Stimulated activated memory B cell treated with anti-CD40 and anti-IgM and Interleukin-4, amounts not matched to agents 10 μg/mL and 1 μg/mL and 100 μg/mL, for 72 hours (primary cell): ENCODE measurements around the gene TRIM24.
"Not testable (repeated sequence)": the region's sequence is repeated elsewhere in the genome, so short reads cannot be mapped to it uniquely, and the experiment has no call there.

ENCODE experiments used
- ATAC-seq: fragments of 150-1000 bp; cut with Tn5 transposase; 2 replicates; pipeline ENCODE4 v1.10.0; 2021
- H3K27ac Mint-ChIP-seq: one replicate; pipeline ENCODE4 v1.8.0; 2022; ENCODE audit warnings: mild to moderate bottlenecking, mixed read lengths
- H3K27me3 Mint-ChIP-seq: one replicate; pipeline ENCODE4 v1.8.0; 2022; ENCODE audit warnings: mixed read lengths
- H3K36me3 Mint-ChIP-seq: one replicate; pipeline ENCODE4 v1.8.0; 2022; ENCODE audit warnings: mixed read lengths
- H3K4me1 Mint-ChIP-seq: one replicate; pipeline ENCODE4 v1.8.0; 2022; ENCODE audit warnings: mixed read lengths
- H3K4me3 Mint-ChIP-seq: one replicate; pipeline ENCODE4 v1.8.0; 2022; ENCODE audit warnings: mild to moderate bottlenecking, moderate library complexity, mixed read lengths
- H3K9me3 Mint-ChIP-seq: one replicate; pipeline ENCODE4 v1.8.0; 2022; ENCODE audit warnings: mixed read lengths

The TRIM24 gene

DNA sequence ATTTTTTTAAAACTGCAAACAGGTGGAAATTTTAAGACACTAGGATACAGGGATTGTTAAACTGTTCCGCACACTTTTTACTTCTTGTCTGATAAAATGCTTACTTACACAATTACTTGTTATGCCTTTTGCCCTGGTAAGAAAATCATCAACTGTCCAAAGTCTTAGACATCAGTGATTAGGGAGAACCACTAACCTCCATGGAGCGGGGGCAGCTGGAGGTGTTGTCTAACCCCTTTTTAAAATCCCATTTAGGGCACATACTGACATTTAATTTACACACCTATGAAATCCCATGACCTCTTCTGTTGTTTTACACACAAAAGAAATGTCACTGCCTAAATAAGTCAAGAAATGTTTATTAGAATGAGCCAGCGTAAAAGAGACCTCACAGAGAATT, 65.7 kb downstream of the TRIM24 start:
- Mint-ChIP-seq H3K27ac (no peak overlapping the region), H3K9me3 (peaks cover 13% of the 10 kb centered on the region), H3K36me3 (peaks cover 75% of the 10 kb centered on the region), H3K27me3 (no peaks in the 10 kb centered on the region), H3K4me3 (no peak overlapping the region), H3K4me1 (no peaks in the 10 kb centered on the region)
- ATAC-seq: no peak

DNA sequence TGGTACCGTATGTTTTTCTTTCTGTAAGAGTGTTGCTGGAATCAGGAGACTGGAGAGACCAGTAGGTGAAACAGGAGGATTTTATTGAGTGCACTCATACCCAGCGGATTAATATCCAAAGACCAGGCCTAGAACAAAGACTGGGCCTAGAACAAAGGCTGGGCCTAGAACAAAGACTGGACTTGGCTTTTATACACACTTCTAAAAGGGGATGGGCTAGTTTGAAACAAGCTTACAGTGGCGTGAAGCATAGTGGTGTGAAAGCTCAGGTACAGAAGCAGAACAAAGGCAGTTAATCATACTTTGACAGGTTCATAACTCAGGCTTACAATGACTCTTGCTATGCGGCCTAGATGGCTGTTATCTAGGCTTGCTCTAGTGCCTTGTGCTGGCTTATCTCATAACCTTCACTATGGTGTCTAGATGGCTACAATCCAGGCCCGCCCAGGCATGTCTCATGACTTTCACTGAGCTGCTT, 67.7 kb downstream of the TRIM24 start:
- no peak overlapping the region for H3K27ac Mint-ChIP-seq
- no peak overlapping the region for H3K4me3 Mint-ChIP-seq
- H3K4me1 Mint-ChIP-seq: no peaks in the 10 kb centered on the region
- H3K36me3 Mint-ChIP-seq: peaks cover 70% of the 10 kb centered on the region
- no peak for ATAC-seq
- H3K27me3 Mint-ChIP-seq: no peaks in the 10 kb centered on the region
- peaks cover 8% of the 10 kb centered on the region for H3K9me3 Mint-ChIP-seq

DNA sequence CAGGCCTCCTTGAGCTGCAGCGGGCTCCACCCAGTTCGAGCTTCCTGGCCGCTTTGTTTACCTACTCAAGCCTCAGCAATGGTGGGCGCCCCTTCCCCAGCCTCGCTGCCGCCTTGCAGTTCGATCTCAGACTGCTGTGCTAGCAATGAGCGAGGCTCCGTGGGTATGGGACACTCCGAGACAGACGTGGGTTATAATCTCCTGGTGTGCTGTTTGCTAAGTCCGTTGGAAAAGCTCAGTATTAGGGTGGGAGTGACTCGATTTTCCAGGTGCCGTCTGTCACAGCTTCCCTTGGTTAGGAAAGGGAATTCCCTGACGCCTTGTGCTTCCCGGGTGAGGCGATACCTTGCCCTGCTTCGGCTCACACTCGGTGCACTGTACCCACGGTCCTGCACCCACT, 76.8 kb downstream of the TRIM24 start:
- H3K36me3 Mint-ChIP-seq: peaks cover 90% of the 10 kb centered on the region
- not testable (repeated sequence) for H3K9me3 Mint-ChIP-seq, H3K4me3 Mint-ChIP-seq, H3K27ac Mint-ChIP-seq, ATAC-seq, H3K4me1 Mint-ChIP-seq, H3K27me3 Mint-ChIP-seq

DNA sequence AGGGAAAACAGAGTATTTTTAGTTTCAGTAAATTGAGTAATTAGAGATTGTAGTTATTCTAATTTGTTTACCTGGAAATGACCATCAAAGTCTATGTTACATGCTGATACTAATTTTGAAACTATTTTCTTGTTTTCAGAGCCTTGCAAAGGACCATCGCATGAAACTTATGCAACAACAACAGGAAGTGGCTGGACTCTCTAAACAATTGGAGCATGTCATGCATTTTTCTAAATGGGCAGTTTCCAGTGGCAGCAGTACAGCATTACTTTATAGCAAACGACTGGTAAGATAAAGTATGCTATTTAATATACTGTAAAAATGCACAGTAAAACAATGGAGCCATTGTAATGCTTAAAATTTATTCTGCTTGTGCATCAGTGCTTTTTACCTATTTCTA, 78.5 kb downstream of the TRIM24 start:
- no peak overlapping the region for H3K27ac Mint-ChIP-seq
- peaks cover 8% of the 10 kb centered on the region for H3K9me3 Mint-ChIP-seq
- H3K27me3 Mint-ChIP-seq: no peaks in the 10 kb centered on the region
- H3K4me1 Mint-ChIP-seq: no peaks in the 10 kb centered on the region
- H3K36me3 Mint-ChIP-seq: peaks cover 87% of the 10 kb centered on the region
- no peak overlapping the region for H3K4me3 Mint-ChIP-seq
- no peak for ATAC-seq

DNA sequence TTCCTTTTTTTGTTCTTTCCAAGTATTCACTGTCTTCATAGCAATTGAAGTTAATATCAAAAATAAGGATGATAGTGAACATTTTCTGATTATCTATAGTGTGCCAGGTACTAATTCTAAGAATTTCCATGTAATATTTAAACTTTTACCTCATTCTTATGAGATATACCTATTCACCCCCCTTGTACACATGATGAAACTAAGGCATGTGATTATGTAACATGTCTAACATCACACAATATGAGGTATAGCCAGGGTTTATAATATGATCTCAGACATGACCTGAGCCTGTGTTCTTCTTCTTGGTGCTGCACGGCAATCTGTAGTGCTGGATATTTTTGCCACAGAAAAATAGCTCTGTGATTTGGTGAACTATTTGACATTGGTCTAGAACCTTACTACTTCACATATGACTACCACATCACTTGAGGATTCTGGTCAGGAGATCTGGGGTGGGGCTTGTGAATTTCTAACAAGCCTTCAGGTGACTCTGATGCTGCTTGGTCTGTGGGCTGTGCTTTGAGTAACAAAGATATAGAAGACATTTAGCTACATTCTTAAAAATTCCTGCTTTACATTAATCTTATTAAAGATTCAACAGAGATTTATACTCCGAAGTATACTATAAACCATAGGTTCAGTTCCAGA, 79.1 kb downstream of the TRIM24 start:
- peaks cover 87% of the 10 kb centered on the region for H3K36me3 Mint-ChIP-seq
- no peak for ATAC-seq
- peaks cover 8% of the 10 kb centered on the region for H3K9me3 Mint-ChIP-seq
- no peaks in the 10 kb centered on the region for H3K4me1 Mint-ChIP-seq
- no peak overlapping the region for H3K4me3 Mint-ChIP-seq
- H3K27me3 Mint-ChIP-seq: no peaks in the 10 kb centered on the region
- H3K27ac Mint-ChIP-seq: no peak overlapping the region

DNA sequence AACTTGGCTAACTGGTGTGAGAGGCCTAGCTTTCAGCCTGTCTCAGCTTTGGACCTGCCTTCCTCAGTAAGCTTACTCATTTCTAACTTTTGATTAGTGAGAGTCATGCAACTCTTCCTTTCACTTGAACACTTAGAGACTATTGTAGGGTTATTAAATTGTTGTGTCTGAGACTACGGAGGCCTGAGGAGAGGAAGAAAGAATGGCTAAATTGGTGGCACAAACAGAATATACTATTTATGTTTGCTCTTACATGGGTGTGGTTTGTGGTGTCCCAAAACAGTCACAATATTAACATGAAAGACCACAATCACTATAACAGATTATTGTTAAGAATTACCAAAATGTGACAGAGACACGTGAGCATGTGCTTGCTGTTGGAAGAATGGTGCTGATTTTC, 82.1 kb downstream of the TRIM24 start:
- no peak for ATAC-seq

DNA sequence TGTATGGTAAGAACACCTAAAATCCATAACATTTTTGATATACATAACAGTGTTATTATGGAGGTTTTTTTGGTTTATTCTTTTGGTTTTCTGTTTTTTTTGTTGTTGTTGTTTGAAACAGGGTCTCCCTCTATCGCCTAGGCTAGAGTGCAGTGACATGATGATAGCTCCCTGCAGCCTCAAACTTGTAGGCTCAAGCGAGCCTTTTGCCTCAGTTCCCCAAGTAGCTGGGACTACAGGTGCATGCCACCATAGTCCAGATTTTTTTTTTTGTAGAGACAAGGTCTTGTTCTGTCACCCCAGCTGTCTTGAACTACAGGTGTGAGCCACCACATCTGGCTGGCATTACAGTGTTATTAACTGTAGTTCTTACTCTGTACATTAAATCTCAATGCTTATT, 83.7 kb downstream of the TRIM24 start:
- Mint-ChIP-seq H3K9me3 (peaks cover 15% of the 10 kb centered on the region), H3K4me1 (no peaks in the 10 kb centered on the region), H3K36me3 (peaks cover 86% of the 10 kb centered on the region), H3K27ac (no peak overlapping the region), H3K4me3 (no peak overlapping the region), H3K27me3 (no peaks in the 10 kb centered on the region)
- no peak for ATAC-seq

More for the DNA sequence above, 82.1 kb downstream of the TRIM24 start:
- Mint-ChIP-seq H3K9me3 (peaks cover 15% of the 10 kb centered on the region), H3K27ac (no peak overlapping the region), H3K4me3 (no peak overlapping the region), H3K36me3 (peaks cover 87% of the 10 kb centered on the region), H3K27me3 (no peaks in the 10 kb centered on the region), H3K4me1 (no peaks in the 10 kb centered on the region)

DNA sequence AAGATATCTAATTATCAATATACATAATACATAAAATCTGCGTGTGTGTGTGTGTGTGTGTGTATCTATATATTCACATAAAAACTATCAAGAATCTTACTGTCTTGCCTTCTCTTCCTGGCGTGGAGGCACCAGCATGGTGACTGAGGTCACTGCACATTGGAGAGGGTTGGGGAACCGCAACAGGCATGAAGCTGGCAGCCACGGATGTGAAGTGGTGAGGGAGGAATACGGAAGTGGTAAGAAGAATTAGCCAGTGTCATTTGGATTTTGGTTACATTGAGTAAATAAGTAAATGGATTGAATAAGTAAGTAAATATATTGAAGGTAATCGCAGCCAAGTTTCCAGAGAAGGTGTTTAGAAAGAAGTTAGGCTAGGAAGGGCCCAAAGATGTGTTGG, 85.1 kb downstream of the TRIM24 start:
- peaks cover 90% of the 10 kb centered on the region for H3K36me3 Mint-ChIP-seq
- no peak overlapping the region for H3K27ac Mint-ChIP-seq
- no peak overlapping the region for H3K4me3 Mint-ChIP-seq
- no peak for ATAC-seq
- peaks cover 22% of the 10 kb centered on the region for H3K9me3 Mint-ChIP-seq
- H3K4me1 Mint-ChIP-seq: no peaks in the 10 kb centered on the region
- H3K27me3 Mint-ChIP-seq: no peaks in the 10 kb centered on the region

DNA sequence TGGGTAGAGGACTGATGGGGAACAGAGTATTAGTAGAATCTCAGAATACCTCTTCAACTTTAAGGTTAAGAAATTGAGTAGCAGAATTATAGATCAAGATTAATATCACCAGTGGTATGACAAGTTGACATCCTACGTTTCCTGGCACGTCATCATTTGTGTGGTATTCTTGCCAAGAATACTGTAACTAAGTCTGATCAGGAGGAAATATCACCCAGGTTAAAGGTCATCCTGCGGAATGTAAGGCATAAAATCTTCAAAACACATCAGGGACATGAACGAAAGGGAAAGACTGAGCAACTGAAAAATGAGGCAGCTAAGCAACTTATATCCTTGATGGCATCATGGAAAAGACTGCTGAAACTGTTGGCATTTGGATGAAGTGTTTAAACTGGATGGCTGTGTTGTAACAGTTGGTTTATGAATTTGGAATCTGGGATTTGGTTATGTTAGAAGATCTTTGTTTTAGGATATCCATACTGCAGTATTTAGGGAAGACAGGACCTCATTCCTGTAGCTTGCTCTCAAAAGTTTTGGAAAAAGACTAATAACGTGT, 86.1 kb downstream of the TRIM24 start:
- ATAC-seq: no peak
- H3K4me1 Mint-ChIP-seq: no peaks in the 10 kb centered on the region
- peaks cover 89% of the 10 kb centered on the region for H3K36me3 Mint-ChIP-seq
- H3K27me3 Mint-ChIP-seq: no peaks in the 10 kb centered on the region
- H3K27ac Mint-ChIP-seq: no peak overlapping the region
- H3K9me3 Mint-ChIP-seq: peaks cover 25% of the 10 kb centered on the region
- H3K4me3 Mint-ChIP-seq: no peak overlapping the region

DNA sequence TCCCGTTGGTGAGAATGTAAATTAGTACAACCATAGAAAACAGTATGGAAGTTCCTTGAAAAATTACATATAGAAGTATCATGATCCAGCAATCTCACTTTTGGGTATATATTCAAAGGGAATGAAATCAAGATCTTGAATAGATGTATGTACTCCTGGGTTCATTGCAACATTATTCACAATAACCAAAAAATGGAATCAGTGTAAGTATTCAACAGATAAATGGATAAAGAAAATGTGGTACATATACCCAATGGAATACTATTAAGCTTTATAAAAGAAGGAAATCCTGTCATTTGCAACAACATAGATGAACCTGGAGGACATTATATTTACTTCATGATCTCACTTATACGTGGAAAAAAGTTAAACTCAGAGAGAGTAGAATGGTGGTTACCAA, 86.8 kb downstream of the TRIM24 start:
- peaks cover 25% of the 10 kb centered on the region for H3K9me3 Mint-ChIP-seq
- no peaks in the 10 kb centered on the region for H3K4me1 Mint-ChIP-seq
- no peaks in the 10 kb centered on the region for H3K27me3 Mint-ChIP-seq
- no peak for ATAC-seq
- no peak overlapping the region for H3K4me3 Mint-ChIP-seq
- no peak overlapping the region for H3K27ac Mint-ChIP-seq
- H3K36me3 Mint-ChIP-seq: peaks cover 88% of the 10 kb centered on the region

DNA sequence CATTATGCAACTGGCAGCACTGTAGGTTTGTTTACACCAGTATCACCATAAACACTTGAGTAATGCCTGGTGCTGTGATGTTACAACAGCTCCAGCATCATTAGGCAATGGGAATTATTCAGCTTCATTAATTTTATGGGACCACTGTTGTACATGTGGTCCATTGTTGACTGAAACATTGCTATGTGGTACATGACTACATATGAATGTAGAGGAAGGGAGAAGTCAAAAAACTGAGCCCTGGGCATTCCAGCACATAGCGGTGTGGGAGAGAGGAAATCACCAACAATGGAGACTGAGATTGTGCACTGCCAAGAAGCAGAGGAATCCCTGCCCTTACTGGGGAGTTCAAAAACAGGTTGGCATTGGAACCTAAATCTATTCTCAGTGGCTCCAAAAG, 89.0 kb downstream of the TRIM24 start:
- Mint-ChIP-seq H3K9me3 (peaks cover 25% of the 10 kb centered on the region), H3K36me3 (peaks cover 92% of the 10 kb centered on the region), H3K4me1 (no peaks in the 10 kb centered on the region), H3K27ac (no peak overlapping the region), H3K4me3 (no peak overlapping the region), H3K27me3 (no peaks in the 10 kb centered on the region)
- ATAC-seq: no peak

DNA sequence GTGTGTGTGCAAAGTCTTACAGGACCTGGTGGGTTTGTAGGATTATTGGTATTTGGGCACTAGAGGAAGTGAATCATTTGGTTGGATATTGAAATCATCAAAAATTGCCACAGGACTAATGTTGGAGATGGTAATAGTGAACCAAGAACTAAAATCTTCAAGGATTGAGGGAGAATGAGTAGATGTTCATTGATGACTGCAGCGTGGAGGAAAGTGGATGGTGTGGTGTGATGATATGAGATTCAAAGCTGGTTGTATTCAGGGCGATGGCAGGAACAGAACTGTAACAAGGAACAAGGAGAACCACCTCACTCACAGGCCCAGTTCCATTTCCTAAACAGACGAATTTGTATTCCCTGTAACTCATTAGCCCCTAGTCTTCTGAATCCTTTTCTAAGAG, 90.3 kb downstream of the TRIM24 start:
- H3K36me3 Mint-ChIP-seq: peaks cover 90% of the 10 kb centered on the region
- H3K4me1 Mint-ChIP-seq: no peaks in the 10 kb centered on the region
- ATAC-seq: no peak
- no peaks in the 10 kb centered on the region for H3K27me3 Mint-ChIP-seq
- peaks cover 22% of the 10 kb centered on the region for H3K9me3 Mint-ChIP-seq
- no peak overlapping the region for H3K4me3 Mint-ChIP-seq
- no peak overlapping the region for H3K27ac Mint-ChIP-seq

DNA sequence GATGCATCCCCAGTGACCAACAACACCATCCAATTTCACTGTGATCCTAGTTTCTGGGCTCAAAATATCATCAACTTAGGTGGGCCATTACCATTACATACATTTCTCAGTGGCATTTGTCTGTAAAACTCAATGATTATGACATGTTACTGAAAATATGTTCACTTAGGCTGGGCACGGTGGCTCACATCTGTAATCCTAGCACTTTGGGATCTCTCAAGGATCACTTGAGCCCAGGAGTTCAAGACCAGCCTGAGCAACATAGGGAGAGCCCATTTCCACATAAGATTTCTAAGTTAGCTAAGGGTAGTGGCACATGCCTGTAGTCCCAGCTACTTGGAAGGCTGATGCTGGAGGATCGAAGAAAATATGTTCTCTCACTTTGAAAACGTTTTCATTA, 91.0 kb downstream of the TRIM24 start:
- H3K36me3 Mint-ChIP-seq: peaks cover 90% of the 10 kb centered on the region
- H3K27me3 Mint-ChIP-seq: no peaks in the 10 kb centered on the region
- no peak for ATAC-seq
- H3K9me3 Mint-ChIP-seq: peaks cover 16% of the 10 kb centered on the region
- no peaks in the 10 kb centered on the region for H3K4me1 Mint-ChIP-seq
- H3K4me3 Mint-ChIP-seq: no peak overlapping the region
- no peak overlapping the region for H3K27ac Mint-ChIP-seq

DNA sequence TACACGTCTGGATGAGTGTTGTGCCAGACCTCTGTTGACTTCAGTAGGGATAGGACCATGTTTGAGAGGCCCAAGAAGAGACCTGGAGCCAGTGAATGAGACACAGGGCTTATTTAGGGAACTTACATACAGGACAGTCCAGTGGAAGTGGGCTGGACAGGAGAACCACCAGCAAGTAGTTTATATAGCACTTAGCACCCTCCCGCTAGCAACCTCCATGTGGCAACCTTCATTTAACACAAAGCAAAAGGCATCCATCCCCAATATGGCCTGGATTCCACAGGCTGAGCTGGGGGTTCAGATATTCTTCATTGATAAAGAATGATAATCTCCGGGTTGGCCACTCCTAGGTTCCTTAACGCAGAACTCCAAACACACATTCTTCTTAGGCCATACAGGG, 93.7 kb downstream of the TRIM24 start:
- Mint-ChIP-seq H3K36me3 (peaks cover 94% of the 10 kb centered on the region), H3K4me1 (no peaks in the 10 kb centered on the region), H3K9me3 (peaks cover 22% of the 10 kb centered on the region), H3K27ac (no peak overlapping the region), H3K27me3 (no peaks in the 10 kb centered on the region), H3K4me3 (no peak overlapping the region)
- no peak for ATAC-seq

DNA sequence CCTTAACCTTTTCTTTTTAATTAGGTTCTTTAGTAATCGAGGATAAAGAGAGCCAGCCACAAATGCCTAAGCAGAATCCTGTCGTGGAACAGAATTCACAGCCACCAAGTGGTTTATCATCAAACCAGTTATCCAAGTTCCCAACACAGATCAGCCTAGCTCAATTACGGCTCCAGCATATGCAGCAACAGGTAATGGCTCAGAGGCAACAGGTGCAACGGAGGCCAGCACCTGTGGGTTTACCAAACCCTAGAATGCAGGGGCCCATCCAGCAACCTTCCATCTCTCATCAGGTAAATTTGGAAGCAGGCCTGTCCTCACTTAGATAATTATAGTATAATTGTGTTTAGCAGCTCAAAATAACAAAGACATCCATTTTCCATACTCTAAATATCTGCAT, 94.6 kb downstream of the TRIM24 start:
- ATAC-seq: no peak
- H3K4me1 Mint-ChIP-seq: no peaks in the 10 kb centered on the region
- peaks cover 94% of the 10 kb centered on the region for H3K36me3 Mint-ChIP-seq
- no peak overlapping the region for H3K4me3 Mint-ChIP-seq
- H3K27ac Mint-ChIP-seq: no peak overlapping the region
- no peaks in the 10 kb centered on the region for H3K27me3 Mint-ChIP-seq
- peaks cover 19% of the 10 kb centered on the region for H3K9me3 Mint-ChIP-seq

DNA sequence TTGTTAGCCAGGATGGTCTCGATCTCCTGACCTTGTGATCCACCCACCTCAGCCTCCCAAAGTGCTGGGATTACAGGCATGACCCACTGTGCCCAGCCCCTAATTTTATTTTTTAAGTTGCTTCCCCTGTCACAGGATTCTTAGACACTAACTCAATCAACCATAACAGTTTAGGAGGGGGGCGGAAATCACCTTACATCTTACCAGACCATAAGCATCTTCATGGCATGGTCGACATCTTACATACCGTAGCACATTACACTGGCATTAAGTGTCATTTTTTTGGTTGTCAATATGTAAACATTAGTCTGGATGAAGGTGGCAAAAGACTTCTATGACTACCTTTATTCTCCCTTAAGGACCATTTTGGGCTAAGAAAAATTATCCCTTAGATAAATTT, 95.6 kb downstream of the TRIM24 start:
- H3K36me3 Mint-ChIP-seq: peaks cover 94% of the 10 kb centered on the region
- no peaks in the 10 kb centered on the region for H3K4me1 Mint-ChIP-seq
- no peak overlapping the region for H3K27ac Mint-ChIP-seq
- H3K4me3 Mint-ChIP-seq: no peak overlapping the region
- no peaks in the 10 kb centered on the region for H3K27me3 Mint-ChIP-seq
- ATAC-seq: no peak
- peaks cover 13% of the 10 kb centered on the region for H3K9me3 Mint-ChIP-seq
